ENCODE measurements around the gene CORO6.
A peak's percentile ranks its signal among the peaks of the same experiment; 100 is the strongest.
"Not testable (repeated sequence)": the region's sequence is repeated elsewhere in the genome, so short reads cannot be mapped to it uniquely, and the experiment has no call there.

CORO6 gene

DNA sequence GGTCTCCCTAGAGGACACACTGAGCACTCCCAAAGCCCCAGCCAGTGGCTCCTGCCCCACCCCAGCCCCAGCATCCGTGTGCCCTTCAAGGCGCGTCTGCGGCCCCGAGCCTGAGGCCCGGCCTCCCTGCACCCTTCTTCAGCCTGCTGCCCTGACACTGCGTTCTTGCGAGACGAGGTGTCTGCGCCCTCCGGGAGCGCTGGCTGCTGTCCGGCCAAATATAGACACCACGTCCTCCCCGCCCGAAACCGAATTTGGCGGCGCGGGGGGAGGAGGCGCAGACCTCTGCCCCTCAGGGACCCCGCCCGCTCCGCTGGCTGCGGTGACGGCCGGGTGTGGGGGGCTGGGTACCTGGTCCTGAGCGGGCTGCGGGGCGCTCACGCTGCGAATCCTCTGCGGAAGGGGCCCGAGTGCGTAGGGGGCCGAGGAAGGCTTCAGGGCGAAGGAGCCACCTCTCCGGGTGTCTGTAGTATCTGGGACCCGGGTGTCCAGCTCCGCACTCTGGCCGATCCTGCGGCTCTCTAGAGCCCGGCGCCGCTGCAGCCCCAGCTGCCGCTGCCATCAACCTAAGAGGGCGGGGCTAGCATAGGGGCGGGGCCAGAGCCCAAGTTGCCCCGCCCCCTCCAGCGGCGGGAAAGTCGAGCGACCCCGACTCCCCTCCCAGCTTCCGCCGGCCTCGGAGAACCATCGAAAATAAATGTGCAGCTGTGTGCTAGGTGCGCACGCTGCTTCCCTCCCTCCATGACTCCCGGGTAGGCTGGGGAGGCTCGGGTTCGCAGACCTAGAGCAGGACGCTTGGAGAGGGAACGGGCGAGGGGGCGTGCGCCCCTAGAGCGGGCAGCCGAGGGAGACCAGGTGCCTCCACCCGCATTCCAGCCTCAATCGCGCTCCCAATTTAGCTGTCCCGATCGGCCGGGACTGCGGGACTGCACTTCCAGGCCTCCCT, at the start of gene CORO6:
CORO6 (minus strand) TSS at position 576 of the 946 bp plus-strand sequence. CDS start 1,491 bp downstream, outside the sequence.
- DNase-seq (ENCODE audit: low read depth), result peak; percentile 50

DNA sequence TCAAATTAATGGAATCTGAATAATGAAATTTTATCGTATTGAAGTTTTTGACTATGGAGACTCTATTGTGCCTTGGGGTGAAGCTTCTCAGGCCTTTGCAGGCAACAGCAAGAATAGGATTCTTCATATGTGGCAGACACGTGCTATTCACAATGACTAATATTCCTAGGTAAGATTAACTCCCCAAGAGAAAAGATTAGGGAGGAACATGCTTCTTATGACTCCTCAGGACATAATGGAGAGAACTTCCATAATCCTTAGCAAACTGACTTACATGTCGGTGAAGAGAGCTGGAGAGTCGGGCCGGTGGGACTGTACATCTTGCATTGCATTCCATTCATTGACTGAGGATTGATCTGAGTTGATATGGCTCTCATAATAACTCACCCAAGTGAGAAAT, 48.9 kb upstream of the CORO6 start:
- DNase-seq (ENCODE audit: low read depth), result no peak

DNA sequence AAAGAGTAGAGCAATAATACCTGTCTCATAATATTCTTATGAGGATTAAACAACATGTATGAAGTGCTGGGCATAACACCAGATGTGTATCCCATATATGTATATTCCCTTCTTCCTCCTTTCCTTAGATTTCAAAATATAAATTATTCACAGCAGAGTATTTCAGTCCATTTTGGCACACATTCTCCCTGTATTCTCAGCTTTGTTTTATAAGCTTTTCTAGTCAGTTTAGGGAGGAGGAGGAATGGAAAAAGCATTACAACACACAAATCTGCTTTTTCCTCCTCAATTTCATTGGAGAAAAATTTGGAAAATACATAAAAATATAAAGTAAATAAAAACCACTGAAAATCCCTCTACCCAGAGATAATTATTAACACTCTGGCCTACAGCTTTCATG, 46.6 kb upstream of the CORO6 start:
- no peak for DNase-seq (ENCODE audit: low read depth)

DNA sequence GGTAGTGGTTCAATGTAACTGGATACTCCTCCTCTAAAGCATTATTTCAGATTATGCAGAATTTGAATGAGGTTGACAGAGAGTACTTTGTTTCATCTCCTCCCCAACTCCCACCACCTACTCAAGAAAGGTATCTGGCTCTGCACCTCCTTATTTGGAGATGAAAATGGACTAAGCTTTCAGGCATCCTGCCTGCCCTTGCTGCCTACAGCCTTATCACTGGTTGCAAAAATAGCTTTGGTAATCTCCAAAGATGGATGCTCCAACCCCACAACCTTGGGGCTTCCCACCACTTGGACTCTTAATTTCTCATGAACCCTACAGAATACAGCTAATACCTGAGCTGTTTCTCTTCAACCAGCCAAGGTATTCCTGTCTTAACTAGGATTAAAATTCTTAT, 45.3 kb upstream of the CORO6 start:
- DNase-seq (ENCODE audit: low read depth), result no peak

DNA sequence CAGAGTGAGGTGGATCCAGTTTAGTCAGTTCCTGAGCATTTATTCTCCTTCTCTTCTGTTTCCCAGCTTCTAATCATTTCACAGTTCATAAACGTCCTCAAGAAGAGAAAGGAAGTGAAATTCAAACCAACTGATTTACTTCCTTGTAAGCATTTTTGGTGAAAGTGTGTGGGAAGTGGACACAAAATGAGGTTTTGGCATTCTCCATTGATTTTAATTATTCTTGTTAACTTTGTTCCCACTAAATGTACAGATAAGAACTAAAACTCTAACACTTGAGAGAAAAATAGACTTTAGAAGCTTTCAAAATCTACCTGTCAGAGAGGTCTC, 42.7 kb upstream of the CORO6 start:
- no peak for DNase-seq (ENCODE audit: low read depth)

DNA sequence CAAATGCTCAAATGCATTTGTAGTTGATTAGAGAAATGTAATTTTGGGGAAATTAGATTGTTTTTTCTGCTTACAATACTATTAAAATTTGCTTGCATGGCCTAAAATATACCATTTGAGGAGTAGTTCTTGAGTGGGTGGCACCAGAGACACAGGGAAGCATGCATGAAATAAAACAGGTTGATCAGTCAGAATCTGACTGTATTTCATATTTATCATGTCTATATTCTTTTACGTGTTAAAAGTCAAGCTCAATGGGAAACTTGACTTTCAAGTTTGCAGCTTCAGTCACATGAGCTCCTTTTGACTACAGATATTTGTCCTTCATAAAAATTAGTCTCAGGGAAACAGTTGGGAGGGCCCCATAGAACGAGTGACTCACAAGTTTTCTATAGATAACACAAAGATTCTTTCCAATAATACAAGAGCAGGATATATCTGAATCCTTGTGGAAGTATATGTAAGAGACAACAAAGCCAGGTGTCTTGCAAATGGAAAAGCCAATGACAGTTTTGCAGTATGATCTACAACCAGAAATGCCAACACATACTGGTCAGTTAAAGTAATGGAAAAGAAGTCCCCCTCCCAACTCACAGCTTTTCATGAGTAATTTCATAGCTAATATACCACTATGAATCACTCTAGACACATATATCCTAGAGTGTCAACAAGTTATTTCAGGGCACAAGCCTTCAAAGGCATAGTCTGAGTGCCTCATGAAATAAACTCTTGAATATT, 42.2 kb upstream of the CORO6 start:
- DNase-seq (ENCODE audit: low read depth), result no peak

DNA sequence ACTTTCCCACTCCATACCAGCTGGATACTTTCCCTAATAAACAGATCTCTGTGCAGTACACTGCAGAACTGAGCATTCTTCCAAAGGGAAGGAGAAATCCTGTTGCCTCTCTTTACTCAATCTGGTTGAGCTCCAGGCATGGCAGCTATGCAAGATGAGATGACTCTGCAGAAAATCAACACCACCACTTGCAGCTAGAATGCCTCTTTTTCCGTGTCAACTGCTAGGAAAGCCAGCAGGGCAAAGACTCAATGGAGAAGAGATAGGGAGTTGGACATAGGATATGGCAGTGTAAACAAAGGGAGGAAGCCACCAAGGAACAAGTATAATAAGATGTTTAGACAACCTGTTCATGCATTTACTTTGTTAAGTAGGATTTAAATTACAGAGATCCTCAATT, 40.4 kb upstream of the CORO6 start:
- DNase-seq (ENCODE audit: low read depth), result no peak

DNA sequence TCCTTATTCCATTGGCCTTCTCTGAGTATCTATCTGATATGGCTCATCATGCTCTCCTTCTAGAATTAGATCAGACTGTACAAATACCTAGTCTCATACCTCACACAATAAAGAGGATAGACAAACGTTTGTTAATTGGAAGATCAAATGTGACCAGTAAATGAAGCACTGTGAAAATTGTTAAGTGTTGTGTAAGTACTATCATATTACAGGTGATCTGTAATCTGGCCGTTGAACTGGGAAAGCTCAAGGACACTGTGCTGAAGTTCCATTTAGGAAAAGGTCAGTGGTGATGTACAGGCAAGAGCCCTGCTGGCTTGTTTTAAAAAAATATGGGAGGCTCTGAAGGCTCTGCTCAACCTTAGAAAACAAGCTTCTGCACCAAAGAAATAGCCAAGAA, 38.5 kb upstream of the CORO6 start:
- no peak for DNase-seq (ENCODE audit: low read depth)

DNA sequence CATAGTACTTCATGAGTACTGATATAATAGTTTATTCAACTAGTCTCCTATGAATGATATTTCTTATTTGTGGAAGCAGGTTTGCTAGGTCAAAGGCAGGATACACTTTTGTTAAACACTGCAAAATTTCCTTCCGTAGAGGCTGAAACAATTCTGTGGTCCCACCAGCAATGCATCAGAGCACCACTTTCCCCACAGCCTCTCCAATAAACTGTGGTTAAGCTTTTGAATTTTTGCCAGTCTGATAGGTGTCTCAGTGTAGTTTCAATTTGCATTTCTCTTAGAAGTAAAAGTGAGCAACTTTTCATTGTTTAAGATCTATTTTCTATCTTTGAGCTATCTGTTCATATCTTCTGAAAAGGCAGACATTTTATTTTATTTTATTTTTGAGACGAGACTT, 36.4 kb upstream of the CORO6 start:
- no peak for DNase-seq (ENCODE audit: low read depth)

DNA sequence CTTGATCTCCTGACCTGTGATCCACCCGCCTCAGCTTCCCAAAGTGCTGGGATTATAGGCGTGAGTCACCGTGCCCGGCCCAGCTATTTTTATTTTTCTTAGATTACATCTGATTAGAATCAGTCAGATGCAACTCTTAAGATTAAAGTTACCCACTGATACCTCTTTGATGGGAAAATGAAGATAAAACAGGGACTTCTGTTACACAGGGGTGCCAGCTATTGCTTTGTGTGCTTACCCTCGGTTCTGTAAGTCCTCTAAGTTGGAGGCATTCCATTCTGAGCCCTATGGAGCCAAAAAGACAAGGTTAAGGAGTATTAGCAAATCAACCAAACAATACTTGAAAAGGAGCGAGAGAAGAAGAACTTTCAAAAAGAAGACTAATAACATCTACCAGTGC, 32.6 kb upstream of the CORO6 start:
- DNase-seq (ENCODE audit: low read depth), result no peak

DNA sequence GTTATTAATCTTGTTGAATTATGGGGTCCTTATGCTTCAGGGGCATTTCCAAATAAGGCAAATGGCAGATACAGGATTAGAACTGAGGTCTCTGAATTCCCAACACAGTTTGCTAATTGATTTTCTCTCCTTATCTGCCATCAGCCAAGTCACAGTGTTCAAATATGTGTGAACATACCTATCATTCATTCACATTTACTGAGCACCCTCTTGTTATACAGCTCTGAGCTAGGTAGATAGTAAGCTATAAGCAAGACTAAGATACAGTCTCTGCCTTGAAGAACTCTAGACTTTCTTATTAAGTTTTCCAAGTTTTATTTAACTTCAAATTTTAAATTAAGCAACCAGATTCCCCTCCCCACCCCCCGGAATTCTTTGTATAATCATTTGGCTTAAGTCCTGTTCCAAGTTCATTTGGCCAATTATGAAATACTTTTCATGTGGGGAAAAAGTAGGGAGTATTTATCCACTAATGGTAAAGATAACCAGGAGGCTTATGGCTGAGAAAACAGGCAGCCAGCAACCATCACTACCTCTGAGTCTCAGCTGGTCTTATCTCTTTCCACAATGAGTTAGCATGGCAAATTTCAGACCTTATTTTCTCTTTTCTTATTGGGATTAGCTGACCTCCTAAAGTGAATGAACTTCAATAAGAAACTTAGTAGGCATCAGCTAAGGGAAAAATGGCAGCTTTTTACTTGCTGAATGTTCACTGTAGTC, 31.4 kb upstream of the CORO6 start:
- no peak for DNase-seq (ENCODE audit: low read depth)

DNA sequence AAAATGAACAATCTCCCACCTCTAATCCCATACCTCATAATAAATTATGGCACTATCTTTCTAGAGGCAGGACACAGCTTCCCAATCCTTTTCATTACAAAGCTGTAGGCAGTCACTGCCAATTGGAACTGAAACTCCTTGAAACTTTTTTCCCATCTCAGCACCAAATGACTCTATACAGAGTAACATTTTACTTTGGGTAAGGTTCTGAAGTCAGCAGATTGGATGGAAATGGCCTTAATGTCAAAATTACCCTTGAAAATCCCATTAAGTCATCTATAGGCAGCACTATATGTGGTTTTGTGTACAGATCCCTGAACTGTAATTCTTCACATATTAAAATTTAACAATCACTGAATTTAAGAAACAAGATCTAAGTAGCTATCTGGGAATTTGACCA, 30.3 kb upstream of the CORO6 start:
- no peak for DNase-seq (ENCODE audit: low read depth)

DNA sequence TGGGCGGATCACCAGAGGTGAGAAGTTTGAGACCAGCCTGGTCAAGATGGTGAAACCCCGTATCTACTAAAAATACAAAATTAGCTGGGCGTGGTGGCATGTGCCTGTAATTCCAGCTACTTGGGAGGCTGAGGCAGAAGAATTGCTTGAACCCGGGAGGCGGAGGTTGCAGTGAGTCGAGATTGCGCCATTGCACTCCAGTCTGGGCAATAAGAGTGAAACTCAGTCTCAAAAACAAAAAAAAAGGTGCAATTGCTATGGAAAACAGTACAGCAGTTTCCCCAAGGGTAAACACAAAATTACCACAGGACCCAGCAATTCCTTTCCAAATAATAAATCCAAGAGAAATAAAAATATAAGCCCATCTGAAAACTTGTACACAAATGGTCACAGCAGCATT, 29.2 kb upstream of the CORO6 start:
- not testable (repeated sequence) for DNase-seq (ENCODE audit: low read depth)

DNA sequence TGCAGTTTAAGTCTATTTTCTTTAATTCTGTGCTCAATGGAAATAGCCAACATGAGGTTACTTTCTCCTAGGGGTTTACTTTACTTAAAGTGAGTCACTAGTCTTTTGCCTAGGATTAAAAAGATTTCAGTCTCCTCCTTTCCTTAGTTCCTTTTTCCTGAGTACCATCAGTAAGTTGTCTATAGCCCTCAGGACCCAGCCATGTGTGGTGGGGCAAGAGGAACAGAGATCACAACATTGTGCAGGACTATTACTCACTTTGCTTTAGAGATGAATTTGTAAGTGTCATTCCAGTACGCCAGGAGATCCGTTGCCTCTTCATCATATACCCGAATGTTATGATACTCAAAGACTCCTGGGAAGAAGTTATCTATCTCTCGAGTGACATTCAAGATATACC, 27.7 kb upstream of the CORO6 start:
- no peak for DNase-seq (ENCODE audit: low read depth)

DNA sequence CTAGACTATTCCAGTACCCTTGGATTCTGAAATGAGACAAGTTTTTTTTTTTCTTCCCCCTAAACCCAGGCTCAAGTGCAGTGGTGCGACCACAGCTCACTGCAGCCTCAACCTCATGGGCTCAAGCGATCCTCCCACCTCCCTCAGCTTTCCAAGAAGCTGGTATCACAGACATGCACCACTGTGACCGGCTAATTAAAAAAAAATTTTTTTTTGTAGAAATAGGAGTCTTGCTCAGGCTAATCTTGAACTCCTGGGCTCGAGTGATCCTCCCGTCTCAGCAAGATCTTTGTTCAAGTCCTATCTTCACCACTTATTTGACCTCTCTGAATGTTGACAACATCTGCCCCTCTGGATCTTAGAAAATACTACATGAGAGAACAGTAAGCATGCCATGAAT, 26.6 kb upstream of the CORO6 start:
- no peak for DNase-seq (ENCODE audit: low read depth)

DNA sequence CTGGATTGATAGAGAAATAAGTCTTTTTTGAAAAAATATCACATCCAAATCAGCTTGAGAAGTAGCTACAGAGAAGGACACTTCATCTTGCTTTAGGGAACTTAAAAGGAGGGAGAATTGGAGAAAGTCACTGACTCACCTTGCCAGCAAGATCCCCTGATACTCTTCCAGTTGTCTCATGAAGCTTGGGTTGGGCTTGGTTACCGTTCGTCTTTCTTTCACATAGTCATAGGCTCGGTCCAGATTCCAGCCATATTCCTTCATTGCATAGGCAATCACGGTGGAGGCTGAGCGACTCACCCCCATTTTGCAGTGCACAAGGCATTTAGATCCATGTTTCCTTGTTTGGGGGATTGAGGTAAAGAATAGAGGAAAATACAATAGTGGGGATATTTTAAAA, 25.3 kb upstream of the CORO6 start:
- no peak for DNase-seq (ENCODE audit: low read depth)

DNA sequence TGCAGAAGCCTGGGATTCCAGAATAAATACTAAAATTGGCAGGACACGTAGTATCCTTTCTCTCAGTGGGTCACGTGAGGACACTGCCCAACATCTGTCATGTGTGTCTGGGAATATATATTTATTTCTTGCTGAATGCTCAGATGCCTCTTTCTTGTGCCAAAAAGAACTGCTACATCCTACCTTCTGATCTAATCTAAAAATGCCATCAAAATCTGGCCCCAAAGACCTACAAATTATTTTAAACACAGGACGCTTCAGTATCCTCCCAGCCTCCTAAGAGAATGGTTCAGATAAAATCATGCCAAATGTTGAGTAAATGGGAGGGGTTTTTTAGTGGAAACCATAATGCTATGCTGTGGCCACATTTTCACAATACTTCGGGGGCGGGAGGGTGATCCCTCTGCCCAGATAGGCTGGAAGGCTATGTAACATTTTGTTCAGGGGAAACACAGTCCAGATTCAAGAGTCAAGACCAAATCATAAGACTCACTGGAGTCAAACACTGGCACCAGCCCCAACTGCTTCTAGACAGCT, 22.9 kb upstream of the CORO6 start:
- DNase-seq (ENCODE audit: low read depth), result no peak

DNA sequence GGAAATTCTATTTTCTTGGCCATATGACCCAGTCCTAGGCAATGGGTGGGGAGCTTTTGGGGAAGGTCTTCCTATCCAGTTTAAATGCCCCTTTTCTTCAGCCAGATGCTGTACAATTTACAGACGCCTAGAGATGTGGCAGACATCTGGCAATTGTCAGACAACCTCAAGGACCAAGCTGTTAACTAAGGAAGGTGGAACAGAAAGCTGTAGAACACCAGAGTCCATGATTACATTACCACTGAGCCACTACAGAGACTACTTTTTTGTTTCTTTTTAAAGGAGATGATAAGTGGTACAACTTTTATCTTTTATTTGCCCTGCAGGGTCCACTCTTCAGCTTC, 21.1 kb upstream of the CORO6 start:
- DNase-seq (ENCODE audit: low read depth), result no peak

DNA sequence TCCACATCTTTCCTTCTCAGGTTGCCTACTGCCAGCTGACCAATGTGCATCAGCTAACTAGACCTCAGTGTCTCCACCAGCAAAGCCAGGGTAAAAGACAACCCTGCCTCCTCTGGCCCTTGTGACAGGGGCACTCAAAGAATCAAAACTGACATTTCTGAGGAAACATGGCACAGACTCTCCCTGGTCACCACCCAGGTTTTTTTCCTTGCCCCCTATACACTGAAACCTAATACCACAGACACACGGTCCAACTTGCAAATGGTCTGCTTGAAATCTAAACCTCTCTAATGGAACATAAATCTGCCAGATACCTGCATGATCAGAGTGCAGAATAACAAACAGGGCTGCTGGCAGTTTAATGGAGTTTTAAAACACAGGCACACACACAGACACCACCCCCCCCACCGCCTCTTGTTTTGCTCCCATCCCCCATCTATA, 19.5 kb upstream of the CORO6 start:
- no peak for DNase-seq (ENCODE audit: low read depth)

DNA sequence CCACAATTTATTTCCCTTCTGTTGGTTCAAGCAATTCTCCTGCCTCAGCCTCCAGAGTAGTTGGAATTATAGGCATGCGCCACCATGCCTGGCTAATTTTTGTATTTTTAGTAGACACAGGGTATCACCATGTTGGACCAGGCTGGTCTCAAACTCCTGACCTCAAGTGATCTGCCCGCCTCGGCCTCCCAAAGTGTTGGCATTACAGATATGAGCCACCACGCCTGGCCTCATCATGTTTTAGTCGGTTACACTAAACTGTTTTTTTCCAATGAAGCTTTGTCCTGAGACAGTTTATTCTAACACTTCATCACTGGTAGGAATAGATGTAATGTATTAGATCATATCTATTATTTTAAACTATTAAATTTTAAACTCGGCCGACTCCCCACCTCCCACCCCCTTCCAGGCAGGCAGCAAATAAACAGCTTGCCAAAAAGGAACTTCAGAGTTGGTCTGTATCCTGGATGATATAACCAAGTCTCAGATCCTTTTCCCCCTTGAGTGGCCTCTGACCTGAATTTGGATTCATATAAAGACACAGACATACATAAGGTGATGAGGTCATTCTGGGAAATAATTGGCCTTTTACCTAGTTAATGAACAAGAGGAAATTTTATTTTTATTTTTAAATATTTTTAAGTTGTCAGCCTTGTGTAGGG, 18.4 kb upstream of the CORO6 start:
- DNase-seq (ENCODE audit: low read depth), result no peak

DNA sequence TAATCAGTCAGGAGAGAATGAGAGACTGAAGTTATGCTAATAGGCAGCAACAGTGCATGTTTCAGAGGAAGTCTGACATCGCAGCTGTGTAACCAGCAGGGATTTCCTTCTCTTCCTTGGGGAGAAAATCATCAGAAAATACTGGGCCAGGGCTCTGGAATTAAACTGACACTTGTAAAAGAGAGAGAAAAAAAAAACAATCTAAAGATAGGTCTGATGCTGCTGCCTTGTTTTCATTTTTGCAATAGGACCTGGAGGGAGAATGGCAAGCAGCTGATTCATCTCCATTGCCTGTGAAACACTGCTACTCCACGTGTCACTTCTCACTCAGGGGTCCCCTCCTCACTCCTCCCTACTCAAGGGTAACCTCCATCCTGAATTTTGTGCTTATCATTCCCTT, 17.7 kb upstream of the CORO6 start:
- DNase-seq (ENCODE audit: low read depth), result no peak

DNA sequence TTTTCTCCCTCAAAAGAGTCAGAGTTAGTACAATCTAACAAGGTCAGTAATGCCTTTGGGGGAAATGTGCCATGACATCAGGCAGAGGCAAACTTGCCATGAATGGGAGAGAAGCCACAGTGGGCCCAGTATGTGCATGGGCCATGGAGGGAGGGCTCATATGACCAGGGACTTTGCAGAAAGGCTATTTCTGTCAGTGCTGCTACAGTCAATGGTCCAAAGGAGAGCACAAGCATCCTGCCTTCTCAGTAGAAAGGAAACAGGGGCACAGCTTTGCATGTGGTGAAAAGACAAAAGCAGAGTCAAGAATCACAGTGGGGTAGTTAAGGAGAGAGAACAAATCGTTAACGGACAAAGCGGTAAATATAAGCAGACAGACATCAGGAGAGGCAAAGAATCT, 11.2 kb upstream of the CORO6 start:
- DNase-seq (ENCODE audit: low read depth), result no peak
